Measurements from ENCODE around the gene HOXA4.

HOXA4 gene

DNA sequence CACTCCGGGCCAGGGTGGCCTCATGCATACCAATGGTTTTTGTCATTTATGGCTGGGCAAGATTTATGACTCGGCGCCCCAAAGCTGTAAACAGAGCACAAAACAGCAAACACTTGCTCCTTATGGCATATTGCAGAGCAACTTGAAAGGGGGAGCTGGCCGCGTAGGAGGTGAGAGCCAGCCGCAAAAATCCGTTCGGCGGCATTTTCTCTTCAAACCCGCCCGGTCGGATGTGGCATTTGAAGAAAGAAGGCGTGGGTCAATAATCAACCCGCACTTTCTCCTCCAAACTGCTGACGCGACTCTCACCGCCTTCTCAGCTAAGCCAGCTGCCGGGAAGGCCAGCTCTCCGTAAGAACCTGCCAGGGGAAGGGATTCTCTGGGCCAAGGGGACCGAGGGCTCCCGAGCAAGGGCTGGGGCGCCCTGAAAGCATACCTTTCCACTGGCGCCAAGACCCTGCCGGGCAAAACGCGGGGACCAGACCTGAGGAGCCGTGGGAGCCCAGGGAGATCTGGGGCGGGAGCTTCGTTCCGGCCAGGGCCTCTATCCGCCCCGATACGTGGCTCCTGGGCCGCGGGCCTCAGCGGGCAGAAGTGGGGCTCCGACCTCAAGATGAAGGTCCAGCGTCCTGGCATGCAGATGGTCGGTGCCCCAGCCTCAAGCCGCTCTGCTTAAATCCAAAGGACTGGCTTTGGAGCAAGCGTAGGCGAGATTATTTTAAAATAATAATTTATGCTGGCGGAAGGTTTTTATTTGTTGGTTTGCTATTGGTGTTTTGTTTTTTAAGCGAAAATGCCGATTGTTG is 15.1 kb downstream of the HOXA4 start:
- DNase-seq, result peak; percentile 37

DNA sequence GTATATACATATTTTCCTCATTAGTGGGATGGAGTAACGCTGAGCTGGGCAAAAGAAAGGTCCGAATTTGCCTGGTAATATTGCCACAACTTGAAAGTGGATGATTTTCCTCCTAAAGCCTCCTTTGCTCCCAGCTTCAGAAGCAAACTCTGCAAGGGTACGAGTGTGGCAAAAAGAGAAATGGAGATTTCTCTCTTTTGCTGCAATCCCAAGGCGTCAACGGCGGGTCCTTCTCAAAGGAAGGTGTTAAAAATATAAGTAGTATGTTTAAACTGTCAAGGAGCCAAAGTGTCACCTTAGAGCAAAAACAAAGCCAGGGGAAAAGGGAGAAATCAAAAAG is 15.7 kb downstream of the HOXA4 start:
- no peak for DNase-seq

DNA sequence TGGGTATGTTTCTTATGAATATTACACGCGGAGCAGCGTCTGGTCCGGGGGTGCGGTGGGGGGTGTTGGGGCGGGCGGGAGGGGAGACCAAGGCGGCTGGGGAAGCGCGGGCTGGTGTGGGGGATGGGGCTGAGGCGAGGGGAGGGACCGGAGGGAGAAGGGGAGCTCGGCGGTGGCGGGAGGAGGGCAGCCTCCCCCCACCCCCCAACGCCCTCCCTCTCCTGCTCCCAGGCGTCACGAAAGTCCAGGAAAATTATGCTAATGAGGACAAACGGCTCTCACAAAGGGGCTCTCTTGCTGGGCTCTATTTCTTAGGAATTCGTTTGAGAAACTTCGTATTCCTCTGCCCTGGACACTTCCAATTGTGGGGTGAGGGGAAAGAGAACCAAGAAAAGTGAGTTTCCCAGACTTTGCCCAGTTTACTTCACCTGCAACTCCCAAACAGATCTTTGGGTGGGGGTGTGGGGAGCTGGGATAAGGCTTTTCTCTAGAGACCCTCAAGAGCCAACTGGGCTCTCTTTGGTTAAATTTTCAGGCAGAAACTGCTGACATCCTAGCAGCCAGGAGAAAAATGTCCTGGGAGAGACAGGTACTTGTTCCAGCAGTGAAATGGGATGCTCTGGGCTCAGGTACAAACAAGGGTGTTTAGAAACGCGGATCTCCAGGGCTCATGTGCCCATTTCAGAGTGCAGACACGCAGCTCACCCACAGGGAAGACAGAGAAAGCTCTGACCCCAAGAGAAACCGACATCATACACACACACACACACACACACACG is 16.4 kb downstream of the HOXA4 start:
- DNase-seq, result no peak

DNA sequence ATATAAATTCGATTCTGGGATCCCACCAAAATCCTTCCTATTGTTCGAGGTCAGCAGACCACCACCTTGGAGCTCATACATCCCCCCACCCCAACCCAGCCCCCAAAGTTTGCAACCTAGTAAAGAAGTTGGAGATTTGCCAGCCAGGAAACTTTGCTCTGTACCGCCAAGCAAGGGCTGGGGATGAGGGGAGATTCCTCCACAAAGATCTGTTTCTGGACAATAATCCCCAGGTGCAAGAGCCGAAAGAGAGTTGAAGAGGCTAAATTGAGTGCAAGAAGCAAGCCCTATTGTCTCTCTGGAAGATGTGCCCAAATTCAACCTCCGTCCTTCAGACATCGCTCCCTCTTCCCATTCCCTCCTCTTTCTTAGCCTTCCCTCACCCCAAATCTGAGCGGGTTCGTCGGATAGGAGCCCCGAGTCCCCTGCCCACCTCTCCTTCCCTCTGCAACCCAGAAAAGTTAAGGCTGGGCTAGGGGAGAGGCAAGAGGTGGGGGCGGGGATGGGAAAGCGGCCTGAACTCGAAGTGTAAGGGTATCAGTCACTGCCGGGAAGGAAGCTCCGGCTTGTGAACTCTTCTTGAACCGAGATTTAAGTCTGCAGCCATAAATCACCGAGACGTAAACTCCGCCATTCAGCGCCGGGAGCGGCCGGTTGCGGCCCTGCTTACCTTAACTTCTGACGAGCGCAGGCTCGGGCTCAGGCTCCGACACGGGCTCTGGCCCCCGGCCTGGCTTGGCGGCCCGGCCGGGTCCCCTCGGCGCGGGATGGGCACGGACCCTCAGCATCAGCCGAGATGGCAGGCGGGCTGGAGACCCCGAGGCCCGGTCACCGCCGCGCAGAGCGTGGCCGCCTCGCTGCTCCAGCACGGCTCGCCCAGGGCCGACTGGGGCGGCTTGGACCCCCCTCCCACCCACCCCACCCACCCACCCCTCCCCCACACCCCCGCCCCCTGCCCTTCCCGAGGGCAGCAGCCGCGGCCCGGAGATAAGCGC is 17.3 kb downstream of the HOXA4 start:
- peak; percentile 86 for DNase-seq

DNA sequence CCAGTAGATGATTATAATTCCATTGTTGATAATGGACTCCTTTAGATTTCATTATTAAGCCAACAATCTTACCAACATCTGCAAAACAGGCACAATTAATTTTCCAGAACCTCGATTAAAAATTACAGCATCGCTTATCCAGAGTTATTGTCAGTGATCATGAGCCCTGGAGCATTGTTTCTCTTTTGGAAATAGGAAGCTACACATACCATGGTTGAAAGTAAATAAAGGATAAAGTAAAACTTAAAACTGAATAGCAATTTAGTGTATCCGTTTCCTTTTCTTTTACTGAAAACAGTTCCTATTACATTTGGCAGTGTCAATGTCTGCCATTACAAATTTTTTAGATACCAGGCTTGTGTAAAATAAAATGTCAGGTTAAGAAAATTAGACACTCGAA is 18.2 kb downstream of the HOXA4 start:
- no peak for DNase-seq

DNA sequence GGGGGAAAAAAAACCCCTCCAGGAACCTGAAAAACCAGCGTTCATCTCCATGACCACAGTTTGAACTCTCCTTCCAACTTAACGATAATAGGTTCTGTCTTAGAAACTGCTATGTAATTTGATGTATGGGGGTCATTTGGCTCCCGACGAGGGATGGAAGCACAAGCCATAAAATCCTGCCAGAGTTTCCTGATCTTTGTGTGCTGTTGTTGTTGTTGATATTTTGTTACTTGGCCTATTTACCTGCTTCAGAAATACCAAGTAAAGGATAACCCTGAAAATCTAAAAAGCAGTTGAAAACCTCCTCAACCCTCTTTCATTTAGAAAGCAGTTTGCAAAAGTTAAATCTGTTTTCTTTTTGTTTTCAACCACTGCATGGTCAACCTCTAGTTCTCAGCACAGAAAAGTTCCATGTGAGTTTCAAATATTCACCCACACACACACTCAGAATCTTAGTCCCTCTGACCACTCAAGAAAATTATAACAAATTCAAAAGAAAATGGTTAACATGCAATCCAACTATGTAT is 18.7 kb downstream of the HOXA4 start:
- no peak for DNase-seq

DNA sequence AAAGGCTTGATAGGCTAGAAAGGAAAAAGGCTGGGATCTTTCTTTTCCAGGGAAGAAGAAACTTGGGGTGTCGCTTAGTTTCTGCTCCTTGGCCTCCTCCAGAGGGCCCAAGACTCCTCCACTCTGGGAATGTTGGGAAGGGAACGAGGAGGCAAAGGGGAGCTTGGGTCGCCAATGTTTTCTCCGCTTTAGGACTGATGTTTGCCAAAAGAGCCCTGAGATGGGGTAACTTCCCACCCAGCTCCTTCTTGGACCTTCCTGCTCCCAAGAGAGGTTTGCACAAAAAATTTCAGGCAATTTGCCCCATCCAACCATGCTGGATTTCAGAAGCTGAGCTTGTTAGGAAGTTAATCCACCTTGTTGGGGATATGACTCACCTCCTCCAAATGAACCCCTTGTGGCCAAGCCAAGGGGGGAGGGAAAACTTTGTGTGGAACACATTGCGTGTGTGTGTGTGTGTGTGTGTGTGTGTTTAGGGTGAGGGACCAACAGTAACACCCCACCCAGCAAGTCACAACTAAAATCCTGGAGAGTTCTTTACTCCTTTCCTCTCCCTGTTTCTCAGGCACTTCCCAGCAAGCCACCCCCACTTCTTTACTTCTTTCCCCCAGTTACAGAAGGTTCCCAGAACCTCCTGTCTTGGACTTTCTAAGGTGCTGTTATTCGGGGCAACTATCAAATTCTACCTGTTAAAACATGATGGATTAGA is 19.4 kb downstream of the HOXA4 start:
- no peak for DNase-seq

DNA sequence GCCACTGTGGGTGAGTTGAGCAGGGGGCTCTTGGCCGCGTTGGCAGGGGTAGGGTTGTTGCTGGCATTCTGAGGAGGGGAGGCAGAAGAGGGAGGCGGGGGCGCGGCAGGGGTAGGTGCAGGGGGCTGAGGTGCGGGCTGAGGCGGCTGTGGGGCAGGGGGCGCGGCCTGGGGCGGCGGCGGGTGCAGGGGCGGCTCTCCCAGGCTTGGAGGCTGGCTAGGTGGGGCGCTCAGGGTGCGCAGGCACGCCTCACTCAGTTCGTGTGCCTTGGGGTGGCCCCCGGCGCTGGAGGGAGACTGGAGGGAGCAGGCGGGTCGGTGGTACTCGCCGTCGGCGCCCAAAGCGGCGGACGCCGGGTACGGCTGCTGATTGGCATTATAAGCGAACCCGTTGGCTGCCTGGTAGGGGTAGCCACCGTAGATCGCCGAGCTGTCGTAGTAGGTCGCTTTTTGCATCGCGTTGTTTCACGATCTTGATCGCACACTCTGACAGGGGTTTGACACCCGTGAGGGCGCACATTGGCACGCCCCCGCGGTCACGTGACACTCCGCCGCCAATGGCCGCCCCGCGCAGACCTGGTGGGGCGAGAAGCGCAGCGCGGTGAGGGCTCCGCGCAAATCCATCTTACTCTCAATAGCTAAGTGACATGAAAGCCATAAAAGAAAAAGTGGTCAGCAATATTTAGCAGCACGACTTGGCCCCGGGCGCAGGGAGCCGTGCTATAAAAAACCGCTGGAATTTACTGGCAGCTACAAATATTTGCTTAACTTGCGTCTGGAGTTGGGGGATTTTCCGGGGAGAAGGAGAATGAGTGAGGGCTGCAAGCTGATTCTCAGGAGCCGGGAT is 20.1 kb downstream of the HOXA4 start:
- peak; percentile 70 for DNase-seq

DNA sequence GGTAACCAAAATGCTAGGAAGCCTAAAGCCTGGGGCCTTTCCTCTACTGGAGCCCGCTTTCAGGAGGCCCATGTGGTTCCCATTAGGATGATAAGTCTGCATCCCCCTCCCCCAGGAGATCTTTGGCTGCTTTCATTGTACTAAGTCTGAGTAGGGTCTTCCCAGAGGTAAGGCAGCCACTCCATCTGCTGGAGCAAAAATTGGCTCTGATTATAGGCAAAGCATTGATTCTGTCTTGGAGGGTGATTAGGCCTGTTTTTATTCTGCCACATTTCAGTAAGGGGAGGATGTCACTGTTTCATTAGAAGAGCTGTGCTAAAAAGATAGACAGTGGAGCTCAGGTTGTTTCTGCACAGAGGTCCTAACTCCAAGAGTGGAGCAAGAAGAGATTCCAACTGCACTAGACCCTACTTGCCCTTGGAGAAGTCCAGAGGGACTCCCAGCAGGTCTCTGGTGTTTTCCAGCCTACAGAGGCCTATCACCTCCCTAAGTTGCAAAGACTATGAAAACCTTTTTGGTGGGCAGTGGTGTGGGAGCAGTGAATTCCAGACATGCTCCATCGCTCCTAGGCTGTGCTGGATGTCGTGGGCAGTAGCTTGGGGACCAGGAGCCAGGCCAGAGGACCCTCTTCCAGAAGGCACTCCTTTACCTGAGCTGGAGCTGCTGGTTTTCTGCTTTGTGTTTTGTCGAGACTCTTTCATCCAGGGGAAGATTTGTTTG is 20.9 kb downstream of the HOXA4 start:
- DNase-seq, result no peak

DNA sequence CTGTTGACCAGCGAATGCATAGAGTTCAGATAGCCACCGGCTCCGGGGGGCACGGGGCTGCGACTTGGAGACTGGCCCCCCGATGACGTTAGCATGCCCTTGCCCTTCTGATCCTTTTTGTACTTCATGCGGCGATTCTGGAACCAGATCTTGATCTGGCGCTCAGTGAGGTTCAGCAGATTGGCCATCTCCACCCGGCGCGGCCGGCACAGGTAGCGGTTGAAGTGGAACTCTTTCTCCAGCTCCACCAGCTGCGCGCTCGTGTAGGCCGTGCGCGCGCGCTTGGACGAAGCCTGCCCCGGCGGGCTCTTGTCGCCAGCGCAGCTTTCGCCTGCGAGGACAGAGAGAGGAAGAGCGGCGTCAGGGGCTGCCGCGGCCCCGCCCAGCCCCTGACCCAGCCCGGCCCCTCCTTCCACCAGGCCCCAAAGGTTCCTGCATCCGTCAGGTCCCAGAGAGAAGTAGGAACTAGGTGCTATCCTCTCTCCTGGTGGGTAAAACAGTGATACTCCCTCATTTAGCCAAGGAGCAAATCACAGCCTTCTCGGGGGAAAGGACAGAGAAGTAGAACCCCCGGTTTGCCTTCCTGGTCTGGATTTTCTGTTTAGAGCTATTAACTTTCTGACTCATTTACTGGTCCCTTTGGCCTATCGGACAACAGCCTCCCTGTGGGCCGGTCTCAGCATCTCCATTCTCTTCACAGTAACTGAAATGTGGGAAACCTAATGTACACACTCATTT is 22.0 kb downstream of the HOXA4 start:
- DNase-seq, result no peak

DNA sequence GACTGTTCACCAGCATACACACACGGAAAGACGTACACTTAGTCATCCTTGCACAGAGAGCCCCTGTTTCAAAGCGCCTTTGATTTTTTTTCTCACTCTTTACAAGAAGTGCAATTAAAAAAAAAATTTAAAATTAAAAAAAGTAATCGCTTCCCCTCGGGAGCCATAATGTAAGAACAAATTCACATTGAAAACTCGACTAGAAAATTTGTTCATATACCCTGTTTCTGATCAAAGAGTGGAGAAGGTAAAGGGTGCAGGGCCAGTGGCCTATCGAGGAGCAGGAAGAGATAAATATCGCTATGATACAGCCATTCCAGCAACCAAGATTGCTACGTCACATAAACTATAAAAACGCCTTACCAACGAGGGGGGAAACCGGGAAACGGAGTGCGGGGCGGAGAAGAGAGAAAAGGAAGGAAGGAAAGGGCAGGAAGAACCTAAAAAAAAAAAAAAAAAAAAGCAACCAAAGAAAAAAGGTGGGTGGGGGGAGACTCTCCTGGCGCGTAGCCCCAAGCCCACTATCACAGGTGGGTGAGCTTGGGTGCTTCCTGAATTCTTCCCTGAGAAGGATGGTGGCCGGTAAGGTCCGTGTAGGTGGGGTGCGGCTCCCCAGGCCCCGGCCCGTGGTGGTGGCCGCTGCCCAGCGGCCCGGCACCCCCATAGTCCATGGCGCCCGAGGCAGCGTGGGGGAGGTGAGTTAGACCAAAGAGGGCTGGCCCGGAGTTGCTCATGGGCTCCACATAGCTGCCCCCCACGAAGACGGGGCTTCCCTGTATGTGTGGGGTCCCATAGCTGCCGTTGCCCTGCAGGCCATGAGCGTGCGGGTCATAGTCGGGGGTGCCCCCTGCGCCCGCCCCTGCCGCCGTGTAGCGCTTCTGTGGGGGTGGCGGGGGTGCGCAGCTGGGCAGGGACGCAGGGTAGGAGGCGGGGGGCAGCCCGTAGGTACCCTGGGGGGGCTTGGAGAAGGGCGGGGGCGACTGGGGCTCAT is 22.9 kb downstream of the HOXA4 start:
- no peak for DNase-seq

DNA sequence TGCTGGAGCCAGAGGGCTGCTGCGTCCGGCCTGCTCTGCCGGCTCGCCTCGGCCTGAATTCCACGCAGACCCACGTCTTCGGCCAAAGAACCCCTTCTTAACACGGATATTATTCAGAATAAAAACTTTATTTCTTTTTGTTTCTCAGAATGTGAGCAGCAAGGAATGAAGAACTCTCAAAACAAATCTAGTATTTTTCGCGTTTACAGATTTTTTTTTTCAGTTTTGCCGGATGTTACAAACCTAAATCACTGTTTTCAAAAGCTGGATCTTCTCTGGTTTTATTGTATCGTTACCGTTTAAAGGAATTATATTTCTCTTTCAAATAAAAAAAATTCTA is 23.7 kb downstream of the HOXA4 start:
- DNase-seq, result no peak

DNA sequence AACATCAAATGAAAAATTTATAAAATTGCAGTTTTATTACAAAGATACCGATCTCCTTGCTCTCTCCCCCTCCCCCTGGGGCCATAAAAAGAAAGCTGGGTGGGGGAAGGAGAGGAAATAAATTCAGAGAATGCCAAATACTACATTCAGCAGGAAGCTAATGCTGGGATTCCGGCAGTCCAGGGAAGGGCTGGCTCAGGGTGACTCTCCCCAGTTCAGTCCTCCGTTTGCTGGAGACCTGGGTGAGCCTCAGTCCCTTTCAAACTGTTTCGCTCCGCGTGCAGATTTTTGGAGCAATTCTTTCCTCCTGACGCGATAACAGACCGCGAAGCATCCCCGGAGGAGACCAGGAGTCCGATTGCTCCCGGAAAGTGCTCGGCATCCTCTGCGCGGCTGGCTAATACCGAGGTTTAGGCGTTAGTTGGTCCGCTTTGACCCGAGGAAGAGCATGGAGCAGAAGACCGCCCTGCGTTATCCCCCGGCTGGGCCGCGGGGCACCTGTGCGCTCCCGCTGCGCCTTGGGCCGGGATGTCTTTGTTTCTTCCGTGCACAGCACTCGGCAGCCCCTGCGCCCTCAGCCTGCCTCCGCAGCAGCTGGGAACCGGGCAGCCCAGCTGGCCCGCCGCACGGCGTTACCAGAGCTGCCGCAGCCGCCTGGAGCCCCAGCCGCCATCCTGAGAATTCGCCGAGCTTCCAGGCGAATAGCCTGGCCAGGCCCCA is 24.2 kb downstream of the HOXA4 start:
- peak; percentile 73 for DNase-seq

DNA sequence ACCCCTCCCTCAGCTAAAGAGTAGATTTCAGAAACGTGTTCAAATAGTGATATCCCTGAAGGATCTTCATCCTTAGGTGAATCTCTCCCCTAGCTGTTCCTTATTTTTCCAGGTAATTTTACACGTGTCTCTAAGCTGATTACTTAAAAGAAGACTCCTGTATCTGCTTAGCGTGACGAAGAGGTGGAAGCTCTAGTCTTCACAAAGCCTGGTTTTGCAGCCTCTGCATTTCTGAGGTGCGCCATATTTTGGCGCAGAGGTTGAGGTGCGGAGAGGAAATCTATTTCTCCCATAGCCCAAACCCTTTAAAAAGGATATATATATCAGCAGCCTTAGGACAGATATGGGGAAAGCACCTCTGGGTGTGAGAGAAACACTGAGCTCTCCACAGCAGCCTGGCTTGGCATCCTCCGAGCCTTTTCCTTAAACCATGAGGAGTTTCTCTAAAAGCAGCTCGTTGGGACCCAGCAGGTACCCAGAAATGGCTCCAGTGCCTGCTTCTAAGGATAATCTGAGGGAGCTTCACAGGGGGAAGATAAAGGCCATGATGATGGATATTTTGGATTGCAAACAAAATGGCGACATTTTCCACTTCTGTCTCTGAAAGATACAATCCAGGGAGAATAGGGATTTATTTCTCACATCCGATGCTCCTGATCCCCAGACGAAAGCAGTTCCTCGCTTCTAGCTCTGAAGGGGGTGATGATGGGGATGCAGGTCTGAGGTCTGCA is 25.1 kb downstream of the HOXA4 start:
- peak; percentile 25 for DNase-seq

DNA sequence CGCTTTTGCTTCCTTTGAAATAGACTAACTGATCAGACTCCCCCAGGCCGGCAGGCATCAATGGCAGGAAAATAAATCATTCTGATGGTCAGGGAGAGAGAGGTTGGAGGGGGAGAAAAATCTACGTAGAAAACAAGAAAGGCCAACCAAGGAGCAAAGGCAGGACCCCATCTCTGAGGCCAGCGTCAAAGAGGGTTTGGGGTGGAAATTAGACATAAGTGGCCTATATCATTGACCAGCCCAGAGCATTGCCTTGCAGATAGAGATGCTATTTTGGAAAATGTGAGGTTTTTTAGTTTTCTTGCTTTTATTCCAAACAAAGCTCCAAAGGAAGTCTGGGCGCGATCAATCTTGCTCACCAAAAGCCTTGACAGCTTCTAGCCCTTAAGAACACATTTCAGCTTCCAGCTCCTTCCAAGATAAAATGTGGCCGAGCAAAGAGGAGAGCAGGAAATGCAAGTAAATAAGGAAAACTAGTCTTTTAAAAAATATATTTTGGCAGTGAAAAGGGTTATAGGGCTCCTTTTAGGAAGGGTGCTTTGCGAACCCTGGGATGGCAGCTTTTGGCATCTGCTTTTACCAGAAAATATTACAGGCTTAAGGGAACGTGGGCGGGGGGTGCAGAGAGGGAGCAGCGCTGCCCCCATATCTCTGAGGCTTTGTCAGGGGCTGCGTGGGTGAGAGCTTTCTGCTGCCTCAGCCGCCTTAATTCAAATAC is 26.1 kb downstream of the HOXA4 start:
- no peak for DNase-seq

DNA sequence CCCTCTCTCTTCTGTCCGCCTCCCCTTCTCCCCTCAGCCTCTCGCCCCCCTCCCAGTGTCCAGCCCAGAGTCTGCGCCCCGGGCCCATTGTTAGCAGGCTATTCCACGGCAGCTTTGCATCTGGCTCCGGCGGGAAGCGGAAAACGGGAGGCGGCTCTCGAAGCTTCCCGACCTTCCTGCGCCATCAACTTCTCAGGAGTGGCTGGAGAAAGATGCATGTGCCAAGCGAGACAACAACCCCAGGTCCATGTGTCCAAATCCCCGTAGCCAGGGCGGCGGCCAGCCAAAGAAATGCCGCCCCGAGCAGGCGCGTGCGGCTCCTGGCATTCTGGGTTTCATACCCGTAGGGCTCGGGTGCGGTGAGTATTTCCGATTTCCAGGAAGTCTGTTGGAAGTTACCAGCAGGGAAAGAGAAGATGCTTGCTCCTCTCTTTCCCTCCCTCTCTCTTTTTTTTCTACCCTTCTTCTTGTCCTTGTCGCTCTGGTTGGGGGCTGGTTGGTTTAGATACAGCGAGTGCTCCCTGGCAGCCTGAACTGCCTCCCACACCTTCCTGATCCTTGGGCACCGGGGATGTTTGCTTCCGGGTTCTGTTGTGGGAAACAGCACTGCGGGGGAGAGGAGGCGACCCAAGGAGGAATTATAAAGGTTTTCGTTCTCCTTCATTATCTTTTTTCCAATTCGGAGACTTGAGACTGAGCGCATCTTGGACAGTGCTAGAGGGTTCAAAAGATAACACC is 26.9 kb downstream of the HOXA4 start:
- DNase-seq, result no peak
